GM18867 (cell line): ENCODE data around the gene SVBP.

Experiments used
- ATAC-seq: cut with Tn5 transposase; IDR thresholded peaks from one replicate; pipeline ENCODE4 v1.9.1; 2021; ENCODE audit warnings: mild to moderate bottlenecking, moderate library complexity; ENCODE audit not compliant: unreplicated experiment

Gene SVBP

GRCh38 chr1:42806593-42806992, 10.6 kb downstream of the SVBP start:
- ATAC-seq, result no peak

GRCh38 chr1:42806171-42806570, 11.0 kb downstream of the SVBP start:
- ATAC-seq, result no peak

- no peak for ATAC-seq
Observed at GRCh38 chr1:42801832-42802473, 15.2 kb downstream of the SVBP start.

- no peak for ATAC-seq
Observed at GRCh38 chr1:42797979-42798378, 19.2 kb downstream of the SVBP start.

- no peak for ATAC-seq
Observed at GRCh38 chr1:42797414-42797813, 19.8 kb downstream of the SVBP start.

- no peak for ATAC-seq
Observed at GRCh38 chr1:42793824-42794223, 23.4 kb downstream of the SVBP start.

- ATAC-seq, result no peak
Observed at GRCh38 chr1:42788021-42788420, 29.2 kb downstream of the SVBP start.

GRCh38 chr1:42786097-42786496, 31.1 kb downstream of the SVBP start:
- ATAC-seq, result no peak

- ATAC-seq, result no peak
Observed at GRCh38 chr1:42784946-42785693, 32.1 kb downstream of the SVBP start, which contains the start of gene TMEM269. Gene TMEM269 (plus strand): TSS chr1:42784991. CDS start chr1:42789894, 4,903 bp downstream.

GRCh38 chr1:42784547-42784945, 32.7 kb downstream of the SVBP start:
- ATAC-seq, result no peak

GRCh38 chr1:42783092-42783491, 34.1 kb downstream of the SVBP start:
- ATAC-seq, result no peak

GRCh38 chr1:42780176-42780575, 37.0 kb downstream of the SVBP start:
- ATAC-seq, result no peak

- ATAC-seq, result no peak
Observed at GRCh38 chr1:42779725-42780124, 37.5 kb downstream of the SVBP start.

GRCh38 chr1:42777852-42778251, 39.3 kb downstream of the SVBP start:
- no peak for ATAC-seq

- no peak for ATAC-seq
Observed at GRCh38 chr1:42776502-42776901, 40.7 kb downstream of the SVBP start.

GRCh38 chr1:42774928-42775526, 42.2 kb downstream of the SVBP start:
- no peak for ATAC-seq

GRCh38 chr1:42773420-42773819, 43.8 kb downstream of the SVBP start:
- ATAC-seq, result no peak

GRCh38 chr1:42769811-42770210, 47.4 kb downstream of the SVBP start:
- ATAC-seq, result no peak

GRCh38 chr1:42768172-42768571, 49.0 kb downstream of the SVBP start:
- no peak for ATAC-seq

GRCh38 chr1:42767510-42768000, 49.6 kb downstream of the SVBP start:
- peak; percentile 32 for ATAC-seq

GRCh38 chr1:42766741-42767509, 50.3 kb downstream of the SVBP start, which contains the start of the genes C1orf50 and P3H1:
Gene C1orf50 (plus strand): TSS chr1:42767249. CDS start chr1:42767312, 63 bp downstream.
Gene P3H1 (minus strand): TSS chr1:42767028. CDS start chr1:42766971, 57 bp downstream.
- ATAC-seq, result peak; percentile 87
